Sigmoid colon (tissue), 4 donors: ENCODE results near the gene LONP2.

ENCODE experiments used
- CTCF ChIP-seq, 4 experiments: fragments of 450-650 bp in 3 of 4; fragments of 200-600 bp in 1 of 4; IDR thresholded peaks; one replicate each; pipeline ENCODE4 v1.5.1; 2016 to 2019; ENCODE audit warnings: antibody characterized with exemption in 4 of 4, mild to moderate bottlenecking in 3 of 4, moderate library complexity in 2 of 4
- POLR2A ChIP-seq, 2 donors: fragments of 450-650 bp; IDR thresholded peaks; one replicate each; pipeline ENCODE4 v1.6.1; 2016; ENCODE audit warnings: antibody characterized with exemption in 2 of 2, mild to moderate bottlenecking in 2 of 2, moderate library complexity in 2 of 2
- POLR2AphosphoS5 ChIP-seq, 4 donors: sonication (generic); formaldehyde crosslinking; IDR thresholded peaks; one replicate each; pipeline ENCODE4 v1.6.1; 2017; ENCODE audit warnings: antibody characterized with exemption in 4 of 4

- TF ChIP-seq POLR2A (IDR thresholded peaks at IDR 0.05) (no peak), CTCF (IDR thresholded peaks at IDR 0.05) (no peak), POLR2AphosphoS5 (IDR thresholded peaks at IDR 0.05) (no peak)
These were observed 33.4 kb upstream of the LONP2 start for GRCh38 chr16:48210747-48211146.
